Kidney glomerular epithelial cell (primary cell): ENCODE data around the gene NDRG3.

Source experiments
- DNase-seq: peaks from one replicate; lab custom pipeline; 2025; lab: John Stamatoyannopoulos, UW

The NDRG3 gene

GRCh38 chr20:36606158-36607066 is 139.5 kb downstream of the NDRG3 start:
- no peak for DNase-seq

DNA sequence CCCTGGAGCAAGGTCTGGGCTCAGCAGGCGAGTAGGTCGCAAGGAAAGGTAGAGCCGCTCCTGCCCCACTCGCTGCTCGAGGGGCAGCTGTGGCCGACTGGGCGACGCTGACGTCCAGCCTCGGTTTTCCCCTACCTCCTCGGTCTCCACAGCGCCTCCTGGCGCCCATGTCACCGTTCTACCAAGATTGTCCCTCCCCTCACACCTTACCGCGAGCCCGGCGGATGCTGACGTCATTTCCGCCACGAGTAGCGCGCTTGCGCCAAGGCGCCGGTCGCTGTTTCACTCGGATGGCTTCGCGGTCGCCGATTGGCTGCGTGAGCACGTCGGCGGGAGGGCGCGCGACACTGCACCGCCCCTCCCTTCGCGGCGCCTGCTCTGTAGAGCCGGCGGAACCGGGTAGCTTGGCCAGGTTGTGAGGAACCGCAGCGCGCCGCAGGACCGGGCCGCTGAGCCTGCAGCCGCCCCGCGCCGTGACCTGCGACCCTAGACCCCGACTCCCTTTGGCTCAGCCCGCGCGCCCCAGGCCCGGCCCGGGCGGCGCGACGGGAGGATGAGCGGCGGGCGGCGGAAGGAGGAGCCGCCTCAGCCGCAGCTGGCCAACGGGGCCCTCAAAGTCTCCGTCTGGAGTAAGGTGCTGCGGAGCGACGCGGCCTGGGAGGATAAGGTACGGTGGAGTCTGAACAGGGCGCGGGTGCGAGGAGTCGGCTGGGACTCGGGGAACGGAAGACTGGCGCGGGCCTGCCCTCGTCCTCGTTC is 140.3 kb downstream of the NDRG3 start, which contains the start of gene RAB5IF:
Gene RAB5IF (plus strand): TSS at position 381 of the 759 bp plus-strand sequence. CDS start 173 bp downstream, at position 554.
- DNase-seq, result peak; percentile 98

DNA sequence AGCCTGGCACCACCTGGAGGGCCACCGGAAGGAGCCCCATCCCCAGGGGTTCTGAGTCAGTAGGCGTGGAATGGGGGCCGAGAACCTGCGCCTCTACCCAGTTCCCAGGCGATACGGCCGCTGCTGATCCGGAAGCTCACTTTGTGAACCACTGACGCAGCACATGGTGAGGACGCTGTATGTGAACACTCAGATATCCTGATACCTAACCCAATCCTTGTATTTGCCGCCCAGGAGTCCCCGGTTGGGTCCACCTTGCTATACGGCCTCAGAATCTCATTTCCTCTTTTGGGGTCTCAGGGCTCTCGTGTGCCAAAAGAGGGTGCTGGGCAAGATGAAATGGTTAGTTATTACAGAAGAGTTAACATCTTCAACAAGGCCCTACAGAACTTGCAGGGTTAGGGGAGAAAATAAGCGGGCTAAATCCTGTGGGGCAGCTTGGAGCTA is 140.9 kb downstream of the NDRG3 start:
- no peak for DNase-seq
